Panc1 (cell line): ENCODE results near the gene TM4SF5. TPM values are rescaled to one million over a fixed set of nuclear protein-coding genes. Genes with fewer than 3 reads are reported as not detected.

Experiments used
- ATAC-seq: fragments of 200-7000 bp; cut with Tn5 transposase; 2 replicates; pipeline ENCODE4 v1.9.1; 2020; ENCODE audit warnings: mild to moderate bottlenecking, moderate library complexity
- BruUV-seq: library from RNA; stranded (reverse); fragments of 400-500 nt; replicated peaks from 2 replicates; lab custom pipeline; 2021; lab: Mats Ljungman, UMichigan
- CTCF ChIA-PET: fragments of 300-600 bp; sonication (Branson Sonifier 250); formaldehyde crosslinking; loops from one replicate; lab custom pipeline; 2022; ENCODE audit warnings: antibody characterized with exemption; lab: Charles Lee
- POLR2A ChIA-PET: fragments of 300-600 bp; sonication (Branson Sonifier 250); formaldehyde crosslinking; loops from one replicate; lab custom pipeline; 2022; ENCODE audit warnings: antibody characterized with exemption; lab: Charles Lee
- DNase-seq: peaks from one replicate; pipeline ENCODE4 v3.0.0-alpha.2; 2010; ENCODE audit warnings: low read depth, low spot score
- H3K27ac ChIP-seq: 2 replicates; pipeline ENCODE4 v1.5.1; 2011; ENCODE audit warnings: mild to moderate bottlenecking, low read length, inconsistent platforms
- H3K27me3 ChIP-seq: fragments of 200-500 bp; sonication (Bioruptor generic); 2 replicates; pipeline ENCODE4 v1.6.0; 2014; ENCODE audit warnings: low read length, inconsistent platforms; ENCODE audit not compliant: control insufficient read depth, insufficient read depth
- H3K36me3 ChIP-seq: fragments of 200-500 bp; sonication (Bioruptor generic); 2 replicates; pipeline ENCODE4 v1.5.1; 2014; ENCODE audit warnings: inconsistent platforms, mild to moderate bottlenecking, low read length, moderate library complexity; ENCODE audit not compliant: control insufficient read depth, insufficient read depth
- H3K4me1 ChIP-seq: 2 replicates; pipeline ENCODE4 v1.5.1; 2011; ENCODE audit warnings: inconsistent platforms, mild to moderate bottlenecking, low read length, moderate library complexity; ENCODE audit not compliant: control insufficient read depth, insufficient read depth
- H3K4me3 ChIP-seq, 2 experiments: 2 replicates each; pipeline ENCODE4 v1.5.1; 2011 to 2012; ENCODE audit warnings: low read depth in 2 of 2, low read length in 2 of 2, mild to moderate bottlenecking in 2 of 2, inconsistent platforms in 1 of 2, moderate library complexity in 1 of 2
- H3K9me3 ChIP-seq: fragments of 200-500 bp; sonication (Bioruptor generic); 2 replicates; pipeline ENCODE4 v1.5.1; 2014; ENCODE audit warnings: low read depth, mild to moderate bottlenecking, inconsistent platforms, low read length, moderate library complexity; ENCODE audit not compliant: control insufficient read depth, insufficient read depth
- POLR2AphosphoS5 ChIP-seq: IDR thresholded peaks from 2 replicates; pipeline ENCODE4 v1.6.1; 2012; ENCODE audit warnings: mild to moderate bottlenecking, low read depth, low read length, moderate library complexity
- SIN3A ChIP-seq: IDR thresholded peaks from 2 replicates; pipeline ENCODE4 v1.6.1; 2012; ENCODE audit warnings: low read depth, mild to moderate bottlenecking, low read length, moderate library complexity, borderline replicate concordance; ENCODE audit not compliant: insufficient read depth
- TCF7L2 ChIP-seq: IDR thresholded peaks from 2 replicates; pipeline ENCODE4 v1.6.1; 2011; ENCODE audit warnings: mild to moderate bottlenecking, low read depth, low read length, inconsistent platforms
- in situ Hi-C: cut with HindIII; loops from 2 replicates; pipeline ENCODE4 v1.10.0; 2016; ENCODE audit warnings: low sequenced_read_pairs, low pct_unique_long_range_greater_than_20kb
- intact Hi-C: fragments of 100-400 bp; cut with micrococcal nuclease; formaldehyde crosslinking; loops from one replicate; pipeline ENCODE4 v1.10.0; 2022; ENCODE audit not compliant: unreplicated experiment
- total RNA-seq: library from RNA; stranded (reverse); gene quantifications from one replicate; pipeline ENCODE4 v1.2.1, GENCODE V29; 2021; ENCODE audit not compliant: unreplicated experiment
- TF ChIP-seq, protein P1 (sequence below): fragments of 450-650 bp; IDR thresholded peaks from 2 replicates; pipeline ENCODE4 v1.5.1; 2017; ENCODE audit warnings: mild to moderate bottlenecking
- TF ChIP-seq, protein P2 (sequence below), 2 experiments: IDR thresholded peaks; 2 replicates each; pipeline ENCODE4 v1.6.1; 2011 to 2012; ENCODE audit warnings: low read depth in 2 of 2, control low read depth in 1 of 2, low read length in 1 of 2, mild to moderate bottlenecking in 1 of 2, moderate library complexity in 1 of 2; ENCODE audit not compliant: insufficient read depth in 1 of 2

The TM4SF5 gene
- total RNA-seq, 1 experiment from 2014 or later, result not detected

- ChIA-PET CTCF (interaction anchor here (0.8 kb wide), 1 partner anchor 12 kb away, joined by 4 read pairs; no protein-coding TSS in a partner anchor), POLR2A (interaction anchor here (0.6 kb wide), 1 partner anchor 18 kb away, joined by 4 read pairs; the partner anchor contains the start of gene PSMB6)
- H3K27me3 ChIP-seq, result no peaks in the 10 kb centered on the region
- no peaks in the 10 kb centered on the region for H3K36me3 ChIP-seq
- in situ Hi-C loops (no loop called here), intact Hi-C loops (no loop called here)
- H3K27ac ChIP-seq, result no peak overlapping the region
- DNase-seq, result no peak
- no peaks in the 10 kb centered on the region for H3K9me3 ChIP-seq
- ATAC-seq, result no peak
- no TSS peak for BruUV-seq
- no peak overlapping the region for H3K4me3 ChIP-seq
- TF ChIP-seq POLR2AphosphoS5 (no peak), SIN3A (no peak)
- TF ChIP-seq, protein P1, sequence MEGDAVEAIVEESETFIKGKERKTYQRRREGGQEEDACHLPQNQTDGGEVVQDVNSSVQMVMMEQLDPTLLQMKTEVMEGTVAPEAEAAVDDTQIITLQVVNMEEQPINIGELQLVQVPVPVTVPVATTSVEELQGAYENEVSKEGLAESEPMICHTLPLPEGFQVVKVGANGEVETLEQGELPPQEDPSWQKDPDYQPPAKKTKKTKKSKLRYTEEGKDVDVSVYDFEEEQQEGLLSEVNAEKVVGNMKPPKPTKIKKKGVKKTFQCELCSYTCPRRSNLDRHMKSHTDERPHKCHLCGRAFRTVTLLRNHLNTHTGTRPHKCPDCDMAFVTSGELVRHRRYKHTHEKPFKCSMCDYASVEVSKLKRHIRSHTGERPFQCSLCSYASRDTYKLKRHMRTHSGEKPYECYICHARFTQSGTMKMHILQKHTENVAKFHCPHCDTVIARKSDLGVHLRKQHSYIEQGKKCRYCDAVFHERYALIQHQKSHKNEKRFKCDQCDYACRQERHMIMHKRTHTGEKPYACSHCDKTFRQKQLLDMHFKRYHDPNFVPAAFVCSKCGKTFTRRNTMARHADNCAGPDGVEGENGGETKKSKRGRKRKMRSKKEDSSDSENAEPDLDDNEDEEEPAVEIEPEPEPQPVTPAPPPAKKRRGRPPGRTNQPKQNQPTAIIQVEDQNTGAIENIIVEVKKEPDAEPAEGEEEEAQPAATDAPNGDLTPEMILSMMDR, result no peak
- no peaks in the 10 kb centered on the region for H3K4me1 ChIP-seq
These were observed 6.5 kb downstream of the TM4SF5 start for GRCh38 chr17:4777969-4778760.

- POLR2A ChIA-PET, result no interaction called here
- ATAC-seq (no peak), DNase-seq (no peak)
- CTCF ChIA-PET, result no interaction called here
- H3K27ac ChIP-seq, result no peak overlapping the region
- no peaks in the 10 kb centered on the region for H3K27me3 ChIP-seq
- in situ Hi-C loops, result no loop called here
- H3K4me1 ChIP-seq, result no peaks in the 10 kb centered on the region
- H3K4me3 ChIP-seq, result no peak overlapping the region
- TF ChIP-seq, protein P1, result no peak
- TF ChIP-seq, protein P2, sequence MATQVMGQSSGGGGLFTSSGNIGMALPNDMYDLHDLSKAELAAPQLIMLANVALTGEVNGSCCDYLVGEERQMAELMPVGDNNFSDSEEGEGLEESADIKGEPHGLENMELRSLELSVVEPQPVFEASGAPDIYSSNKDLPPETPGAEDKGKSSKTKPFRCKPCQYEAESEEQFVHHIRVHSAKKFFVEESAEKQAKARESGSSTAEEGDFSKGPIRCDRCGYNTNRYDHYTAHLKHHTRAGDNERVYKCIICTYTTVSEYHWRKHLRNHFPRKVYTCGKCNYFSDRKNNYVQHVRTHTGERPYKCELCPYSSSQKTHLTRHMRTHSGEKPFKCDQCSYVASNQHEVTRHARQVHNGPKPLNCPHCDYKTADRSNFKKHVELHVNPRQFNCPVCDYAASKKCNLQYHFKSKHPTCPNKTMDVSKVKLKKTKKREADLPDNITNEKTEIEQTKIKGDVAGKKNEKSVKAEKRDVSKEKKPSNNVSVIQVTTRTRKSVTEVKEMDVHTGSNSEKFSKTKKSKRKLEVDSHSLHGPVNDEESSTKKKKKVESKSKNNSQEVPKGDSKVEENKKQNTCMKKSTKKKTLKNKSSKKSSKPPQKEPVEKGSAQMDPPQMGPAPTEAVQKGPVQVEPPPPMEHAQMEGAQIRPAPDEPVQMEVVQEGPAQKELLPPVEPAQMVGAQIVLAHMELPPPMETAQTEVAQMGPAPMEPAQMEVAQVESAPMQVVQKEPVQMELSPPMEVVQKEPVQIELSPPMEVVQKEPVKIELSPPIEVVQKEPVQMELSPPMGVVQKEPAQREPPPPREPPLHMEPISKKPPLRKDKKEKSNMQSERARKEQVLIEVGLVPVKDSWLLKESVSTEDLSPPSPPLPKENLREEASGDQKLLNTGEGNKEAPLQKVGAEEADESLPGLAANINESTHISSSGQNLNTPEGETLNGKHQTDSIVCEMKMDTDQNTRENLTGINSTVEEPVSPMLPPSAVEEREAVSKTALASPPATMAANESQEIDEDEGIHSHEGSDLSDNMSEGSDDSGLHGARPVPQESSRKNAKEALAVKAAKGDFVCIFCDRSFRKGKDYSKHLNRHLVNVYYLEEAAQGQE (IDR thresholded peaks at IDR 0.05; ENCODE audit: insufficient read depth in 1 of 2, low read depth in 2 of 2, low read length in 1 of 2), result no peak
- TF ChIP-seq POLR2AphosphoS5, result no peak
- TF ChIP-seq SIN3A, result no peak
- no peak for TF ChIP-seq TCF7L2
- no peaks in the 10 kb centered on the region for H3K9me3 ChIP-seq
- no TSS peak for BruUV-seq
- intact Hi-C loops, result no loop called here
- no peaks in the 10 kb centered on the region for H3K36me3 ChIP-seq
These were observed 8.8 kb downstream of the TM4SF5 start for GRCh38 chr17:4780325-4780955.
